AG04449 (cell line): ENCODE data around the gene MEI1.

Experiments
- CTCF ChIA-PET: fragments of 350-600 bp; formaldehyde crosslinking; extraction: SDS; loops from one replicate; lab custom pipeline; 2021; ENCODE audit warnings: antibody characterized with exemption; lab: Yijun Ruan, JAX
- POLR2A ChIA-PET: fragments of 400-600, 350-600 bp; formaldehyde crosslinking; extraction: SDS; loops from one replicate; lab custom pipeline; 2020; ENCODE audit warnings: antibody characterized with exemption, inconsistent platforms; lab: Yijun Ruan, JAX
- DNase-seq: peaks from one replicate; pipeline ENCODE4 v3.0.0-alpha.2; 2010; ENCODE audit warnings: low read depth, low spot score
- H3K4me3 ChIP-seq: 2 replicates; pipeline ENCODE4 v1.5.1; 2011; ENCODE audit warnings: low read depth, mild to moderate bottlenecking, control low read depth, low read length
- TF ChIP-seq, protein P1 (sequence below): IDR thresholded peaks from one replicate; pipeline ENCODE4 v1.5.1; 2011; ENCODE audit warnings: mild to moderate bottlenecking, moderate library complexity, low read length, control low read depth, inconsistent platforms; ENCODE audit not compliant: insufficient read depth; ENCODE audit errors: missing control alignments

MEI1 gene

DNA sequence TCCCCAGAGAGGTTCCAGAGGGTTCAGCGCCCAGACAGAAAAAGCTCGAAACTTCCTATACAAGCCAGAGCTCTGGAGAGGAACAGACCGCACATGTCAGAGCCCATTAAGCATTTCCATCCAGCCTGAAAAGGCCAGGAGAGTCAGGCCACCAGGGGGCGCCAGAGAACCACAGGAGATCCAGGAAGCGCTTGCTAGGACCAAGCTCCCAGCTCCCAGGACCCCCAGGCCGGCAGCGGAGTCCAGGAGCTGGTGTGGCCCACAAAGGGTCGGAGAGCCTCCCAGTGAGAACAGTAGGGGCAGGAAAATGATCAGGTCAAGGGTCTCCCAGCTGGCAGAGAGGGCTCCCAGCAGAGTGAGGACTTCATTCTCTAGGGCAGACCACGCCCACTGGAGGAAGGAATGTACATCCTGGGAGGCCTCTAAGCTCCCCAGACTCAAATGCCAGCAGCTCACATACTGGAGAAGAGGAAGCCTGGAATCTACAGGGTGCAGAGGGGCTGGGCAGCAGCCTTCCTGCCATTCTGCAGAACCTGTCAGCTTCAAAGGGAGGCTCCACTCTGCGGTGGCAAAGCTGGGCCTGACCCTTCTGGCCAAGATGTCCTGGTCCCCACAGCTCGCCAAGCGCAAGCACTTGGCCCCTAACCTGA is 2.1 kb upstream of the MEI1 start:
- peak overlapping the region; percentile 9; the same call in 1 of the 2 replicates for H3K4me3 ChIP-seq
- CTCF ChIA-PET: interaction anchor here (0.6 to 9.2 kb wide), 92 partner anchors 9 to 748 kb away, joined by 3 to 387 read pairs (median 6); partner anchors contain the start of genes CCDC134, CENPM, PMM1 and SMDT1
- POLR2A ChIA-PET: interaction anchor here (0.6 to 1.6 kb wide), 3 partner anchors 9 to 61 kb away, joined by 3 to 7 read pairs (median 4); partner anchors contain the start of gene SNU13
- peak; percentile 31 for DNase-seq
- TF ChIP-seq, protein P1, sequence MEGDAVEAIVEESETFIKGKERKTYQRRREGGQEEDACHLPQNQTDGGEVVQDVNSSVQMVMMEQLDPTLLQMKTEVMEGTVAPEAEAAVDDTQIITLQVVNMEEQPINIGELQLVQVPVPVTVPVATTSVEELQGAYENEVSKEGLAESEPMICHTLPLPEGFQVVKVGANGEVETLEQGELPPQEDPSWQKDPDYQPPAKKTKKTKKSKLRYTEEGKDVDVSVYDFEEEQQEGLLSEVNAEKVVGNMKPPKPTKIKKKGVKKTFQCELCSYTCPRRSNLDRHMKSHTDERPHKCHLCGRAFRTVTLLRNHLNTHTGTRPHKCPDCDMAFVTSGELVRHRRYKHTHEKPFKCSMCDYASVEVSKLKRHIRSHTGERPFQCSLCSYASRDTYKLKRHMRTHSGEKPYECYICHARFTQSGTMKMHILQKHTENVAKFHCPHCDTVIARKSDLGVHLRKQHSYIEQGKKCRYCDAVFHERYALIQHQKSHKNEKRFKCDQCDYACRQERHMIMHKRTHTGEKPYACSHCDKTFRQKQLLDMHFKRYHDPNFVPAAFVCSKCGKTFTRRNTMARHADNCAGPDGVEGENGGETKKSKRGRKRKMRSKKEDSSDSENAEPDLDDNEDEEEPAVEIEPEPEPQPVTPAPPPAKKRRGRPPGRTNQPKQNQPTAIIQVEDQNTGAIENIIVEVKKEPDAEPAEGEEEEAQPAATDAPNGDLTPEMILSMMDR: peak; percentile 93

DNA sequence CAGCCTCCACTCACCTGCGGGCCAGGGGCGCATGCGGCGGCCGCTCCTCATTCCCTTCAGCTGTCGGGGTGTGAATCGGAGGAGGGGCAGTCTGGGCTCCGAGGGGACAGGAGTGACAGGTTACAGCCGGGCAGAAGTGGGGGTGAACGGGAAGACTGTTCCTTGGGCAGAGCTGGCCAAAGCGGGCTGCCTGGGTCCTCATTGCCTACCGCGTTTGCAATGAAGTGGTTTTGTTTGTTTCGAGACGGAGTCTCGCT is 733 bp downstream of the MEI1 start:
- ChIA-PET POLR2A (no interaction called here), CTCF (interaction anchor here (0.6 to 9.2 kb wide), 5 partner anchors 13 to 243 kb away, joined by 3 to 387 read pairs (median 55); partner anchors contain the start of genes CENPM and SNU13)
- DNase-seq: no peak
- TF ChIP-seq, protein P1: no peak
- no peak overlapping the region for H3K4me3 ChIP-seq

DNA sequence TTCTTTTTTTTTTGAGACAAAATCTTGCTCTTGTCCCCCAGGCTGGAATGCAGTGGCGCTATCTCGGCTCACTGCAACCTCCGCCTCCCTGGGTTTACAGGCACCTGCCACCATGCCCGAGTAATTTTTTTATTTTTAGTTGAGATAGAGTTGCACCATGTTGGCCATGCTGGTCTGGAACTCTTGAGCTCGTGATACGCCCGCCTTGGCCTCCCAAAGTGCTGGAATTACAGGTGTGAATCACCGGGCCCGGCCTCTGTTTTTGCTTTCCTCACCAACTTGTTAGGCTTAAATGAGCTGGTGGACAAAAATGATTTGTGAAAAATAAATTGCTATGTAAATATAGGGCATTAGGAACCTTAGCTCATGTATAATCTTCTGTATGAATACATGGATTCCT is 3.5 kb downstream of the MEI1 start:
- H3K4me3 ChIP-seq: no peak overlapping the region
- ChIA-PET CTCF (interaction anchor here (2.0 to 9.2 kb wide), 2 partner anchors 44 to 240 kb away, joined by 6 to 387 read pairs; partner anchors contain the start of gene CENPM), POLR2A (no interaction called here)
- no peak for DNase-seq
- TF ChIP-seq, protein P1: no peak

DNA sequence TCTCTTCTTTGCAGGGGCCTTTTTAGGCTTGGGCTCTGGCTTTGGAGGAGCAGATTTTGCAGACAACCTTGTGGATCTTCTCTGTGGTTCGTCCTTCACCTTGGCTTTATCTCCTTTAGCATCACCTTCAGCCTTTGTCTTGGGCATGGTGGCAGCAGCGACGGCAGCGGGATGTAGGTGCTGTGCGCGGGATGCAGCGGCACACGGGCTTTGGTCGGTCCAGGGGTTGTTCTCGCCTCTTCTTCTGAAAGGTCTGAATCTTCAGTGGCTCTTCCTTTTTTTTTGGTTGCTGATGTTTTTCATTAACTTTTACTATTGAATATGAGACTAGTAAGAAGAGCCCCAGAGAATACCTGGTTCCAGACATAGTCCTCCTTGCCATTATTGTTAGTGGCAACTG is 10.0 kb downstream of the MEI1 start:
- no peak for DNase-seq
- TF ChIP-seq, protein P1: no peak
- CTCF ChIA-PET: interaction anchor here (5.4 kb wide), 1 partner anchor 12 kb away, joined by 56 read pairs; the partner anchor contains the start of gene MEI1
- POLR2A ChIA-PET: no interaction called here
- H3K4me3 ChIP-seq: no peak overlapping the region

DNA sequence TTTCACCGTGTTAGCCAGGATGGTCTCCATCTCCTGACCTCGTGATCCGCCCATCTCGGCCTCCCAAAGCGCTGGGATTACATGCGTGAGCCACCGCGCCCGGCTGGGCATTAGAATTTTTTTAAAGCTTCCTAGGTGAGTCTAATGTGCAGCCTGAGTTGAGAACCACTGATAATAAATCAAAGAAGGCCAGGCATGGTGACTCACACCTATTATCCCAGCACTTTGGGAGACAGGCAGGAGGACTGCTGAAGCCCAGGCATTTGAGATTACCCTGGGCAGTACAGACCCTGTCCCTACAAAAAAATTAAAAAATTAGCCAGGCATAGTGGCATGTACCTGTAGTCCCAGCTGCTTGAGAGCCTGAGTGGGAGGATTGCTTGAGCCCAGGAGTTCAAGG is 13.7 kb downstream of the MEI1 start:
- CTCF ChIA-PET: interaction anchor here (0.7 to 4.2 kb wide), 4 partner anchors 15 to 228 kb away, joined by 3 to 35 read pairs (median 4); no protein-coding TSS in a partner anchor
- POLR2A ChIA-PET: no interaction called here
- TF ChIP-seq, protein P1: no peak
- no peak for DNase-seq
- no peak overlapping the region for H3K4me3 ChIP-seq

DNA sequence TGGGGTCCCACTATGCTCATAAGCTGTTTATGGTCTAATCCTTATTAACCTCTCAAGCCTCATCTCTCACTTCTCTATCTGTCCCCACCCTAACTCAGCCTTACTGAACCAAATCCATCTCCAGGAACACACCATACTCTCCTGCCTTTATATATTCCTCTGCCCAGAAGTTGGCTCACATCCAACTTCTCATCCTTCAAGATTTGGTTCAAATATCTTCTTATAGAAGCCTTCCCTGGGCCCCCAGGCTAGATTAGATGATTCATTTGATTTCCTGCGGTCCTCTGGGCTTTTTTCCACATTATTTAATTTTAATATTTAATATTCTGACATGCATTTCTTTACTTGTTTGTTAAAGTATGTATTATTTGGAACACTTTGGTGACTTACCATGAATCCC is 23.2 kb downstream of the MEI1 start:
- TF ChIP-seq, protein P1: no peak
- POLR2A ChIA-PET: no interaction called here
- DNase-seq: no peak
- no peak overlapping the region for H3K4me3 ChIP-seq
- CTCF ChIA-PET: interaction anchor here (0.7 to 1.1 kb wide), 3 partner anchors 24 to 218 kb away, joined by 3 to 4 read pairs (median 4); no protein-coding TSS in a partner anchor
